ENCODE measurements around the gene ARHGAP29.
"Not testable (repeated sequence)": the region's sequence is repeated elsewhere in the genome, so short reads cannot be mapped to it uniquely, and the experiment has no call there.

DNA sequence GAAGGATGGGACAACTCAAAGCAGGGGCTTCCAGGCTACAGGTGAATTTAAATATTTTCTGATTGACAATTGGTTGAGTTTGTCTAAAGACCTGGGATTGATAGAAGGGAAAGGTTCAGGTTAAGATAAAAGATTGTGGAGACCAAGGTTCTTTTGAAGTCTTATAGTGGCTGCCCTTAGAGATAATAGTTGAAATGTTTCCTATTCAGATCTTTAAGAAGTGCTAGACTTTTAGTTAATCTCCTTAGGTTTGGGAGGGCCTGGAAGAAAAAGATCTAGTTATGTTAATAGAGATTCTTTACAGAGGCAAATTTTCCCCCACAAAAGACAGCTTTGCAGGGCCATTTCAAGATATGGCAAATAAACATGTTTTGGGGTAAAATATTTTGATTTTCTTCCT lies 88.2 kb downstream of the ARHGAP29 start:
- TF ChIP-seq, protein P1, sequence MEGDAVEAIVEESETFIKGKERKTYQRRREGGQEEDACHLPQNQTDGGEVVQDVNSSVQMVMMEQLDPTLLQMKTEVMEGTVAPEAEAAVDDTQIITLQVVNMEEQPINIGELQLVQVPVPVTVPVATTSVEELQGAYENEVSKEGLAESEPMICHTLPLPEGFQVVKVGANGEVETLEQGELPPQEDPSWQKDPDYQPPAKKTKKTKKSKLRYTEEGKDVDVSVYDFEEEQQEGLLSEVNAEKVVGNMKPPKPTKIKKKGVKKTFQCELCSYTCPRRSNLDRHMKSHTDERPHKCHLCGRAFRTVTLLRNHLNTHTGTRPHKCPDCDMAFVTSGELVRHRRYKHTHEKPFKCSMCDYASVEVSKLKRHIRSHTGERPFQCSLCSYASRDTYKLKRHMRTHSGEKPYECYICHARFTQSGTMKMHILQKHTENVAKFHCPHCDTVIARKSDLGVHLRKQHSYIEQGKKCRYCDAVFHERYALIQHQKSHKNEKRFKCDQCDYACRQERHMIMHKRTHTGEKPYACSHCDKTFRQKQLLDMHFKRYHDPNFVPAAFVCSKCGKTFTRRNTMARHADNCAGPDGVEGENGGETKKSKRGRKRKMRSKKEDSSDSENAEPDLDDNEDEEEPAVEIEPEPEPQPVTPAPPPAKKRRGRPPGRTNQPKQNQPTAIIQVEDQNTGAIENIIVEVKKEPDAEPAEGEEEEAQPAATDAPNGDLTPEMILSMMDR (IDR thresholded peaks at IDR 0.05) = not testable (repeated sequence)
- TF ChIP-seq POLR2A (IDR thresholded peaks at IDR 0.05) = not testable (repeated sequence)

Measured in Peyer's patch (tissue), 4 donors.